Stimulated activated CD4-positive, alpha-beta T cell treated with anti-CD3 and anti-CD28 coated beads, Interleukin-12 subunit alpha, Interleukin-12 subunit beta, amount 100 ng/mL, for 48 hours (primary cell): ENCODE measurements around the gene ZFC3H1.

Experiments used
- DNase-seq, 3 donors: peaks; one replicate each; pipeline ENCODE4 v3.0.0-alpha.2; 2020; ENCODE audit warnings: low read depth in 2 of 3, low spot score in 1 of 3

ZFC3H1 gene

DNA sequence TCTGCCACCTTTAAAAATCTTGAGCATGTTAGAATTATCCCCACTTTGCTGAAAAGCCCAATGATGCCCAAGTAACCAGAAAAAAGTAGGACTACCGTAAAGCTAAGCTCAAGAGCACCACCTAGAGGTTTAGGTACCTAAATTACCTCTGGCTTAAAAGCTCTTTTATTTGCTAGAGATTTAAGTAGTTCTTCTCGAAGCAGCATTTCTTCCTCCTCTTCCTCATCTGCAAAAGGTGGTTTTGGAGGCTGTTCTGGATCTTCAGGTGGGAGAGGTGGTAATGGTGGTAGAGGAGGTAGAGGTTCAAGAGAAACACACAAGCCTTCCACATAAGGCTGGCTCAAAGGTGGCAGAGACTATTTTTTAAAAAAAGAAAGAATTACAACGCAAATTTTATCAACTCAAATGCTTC is 26.9 kb downstream of the ZFC3H1 start:
- DNase-seq, result peak in 1 of 3 donors; percentile 19

DNA sequence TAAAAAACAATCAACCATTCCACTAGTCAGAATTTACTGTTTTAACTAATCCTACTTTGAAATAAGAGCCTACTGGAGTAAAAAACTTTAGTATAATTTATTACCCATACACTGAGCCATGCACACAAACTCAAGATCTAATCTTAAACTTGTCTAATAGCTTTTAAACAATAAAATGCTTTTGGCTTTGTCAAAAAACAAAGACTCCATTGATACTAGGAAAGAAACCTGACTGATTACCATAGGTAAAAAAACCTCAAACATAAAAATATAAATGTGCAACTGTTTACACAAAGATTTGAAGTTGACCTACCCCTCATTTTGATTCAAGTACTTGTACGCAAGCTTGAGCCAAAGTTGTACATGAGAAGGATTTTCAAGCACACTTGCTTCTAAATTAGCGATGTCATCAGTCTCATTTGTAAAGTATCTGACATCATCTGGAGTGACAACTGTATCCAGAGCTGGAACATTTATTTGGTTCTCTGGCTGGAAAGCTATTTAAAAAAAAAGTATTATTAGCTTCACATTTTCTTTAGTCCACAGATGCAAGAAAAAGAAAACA is 36.1 kb downstream of the ZFC3H1 start:
- no peak for DNase-seq

DNA sequence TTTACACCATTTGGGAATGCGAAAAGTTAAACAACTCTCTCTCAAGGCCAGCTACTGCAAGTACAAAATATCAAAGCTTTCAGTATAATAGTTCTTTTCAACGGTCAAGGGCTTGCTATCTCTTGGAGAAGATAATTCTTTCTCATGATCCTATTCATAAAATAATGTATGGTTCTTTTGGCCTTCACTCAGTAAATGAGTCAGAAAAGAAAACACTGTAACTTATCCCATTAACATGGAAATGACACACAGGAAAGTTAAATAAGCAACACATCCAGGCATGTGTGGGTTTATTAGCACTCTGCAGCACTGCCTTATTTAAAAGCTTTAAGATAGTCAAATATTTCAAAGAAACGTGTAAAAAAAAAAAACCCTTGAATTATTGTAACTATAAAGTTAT is 36.9 kb downstream of the ZFC3H1 start:
- no peak for DNase-seq

DNA sequence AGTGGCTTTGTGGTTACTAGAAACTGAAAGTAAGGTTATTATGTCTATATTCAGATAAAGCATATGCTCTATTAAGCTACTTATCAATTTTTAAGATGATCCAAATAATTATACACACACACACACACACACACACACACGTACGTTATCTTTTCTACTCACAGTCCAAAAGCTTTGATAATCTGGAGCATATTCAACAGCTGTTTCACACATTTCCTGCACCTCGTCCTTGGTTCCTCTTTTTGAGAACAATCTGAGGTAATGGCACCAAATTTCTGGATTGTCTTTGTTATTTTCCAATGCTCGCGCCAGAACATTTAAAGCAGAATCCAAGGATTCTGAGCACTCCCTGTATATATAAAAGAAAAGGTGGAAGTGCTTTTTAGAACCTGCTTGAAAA is 37.5 kb downstream of the ZFC3H1 start:
- no peak for DNase-seq

DNA sequence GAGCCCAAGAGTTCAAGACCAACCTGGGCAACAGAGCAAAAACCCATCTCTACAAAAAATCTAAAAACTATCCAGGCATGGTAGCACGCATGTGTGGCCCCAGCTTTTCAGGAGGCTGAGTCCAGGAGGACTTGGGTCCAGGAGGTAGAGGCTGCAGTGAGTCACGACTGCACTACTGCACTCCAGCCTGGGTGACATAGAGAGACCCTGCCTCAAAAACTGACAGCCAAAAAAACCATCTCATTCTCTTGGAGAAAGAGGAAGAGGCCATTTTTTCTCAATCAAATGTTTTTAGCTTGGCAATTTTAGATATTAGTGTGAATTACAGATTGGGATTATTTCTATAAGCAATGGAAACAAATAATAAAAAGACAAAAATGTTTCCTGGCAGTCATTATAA is 38.2 kb downstream of the ZFC3H1 start:
- DNase-seq, result no peak

DNA sequence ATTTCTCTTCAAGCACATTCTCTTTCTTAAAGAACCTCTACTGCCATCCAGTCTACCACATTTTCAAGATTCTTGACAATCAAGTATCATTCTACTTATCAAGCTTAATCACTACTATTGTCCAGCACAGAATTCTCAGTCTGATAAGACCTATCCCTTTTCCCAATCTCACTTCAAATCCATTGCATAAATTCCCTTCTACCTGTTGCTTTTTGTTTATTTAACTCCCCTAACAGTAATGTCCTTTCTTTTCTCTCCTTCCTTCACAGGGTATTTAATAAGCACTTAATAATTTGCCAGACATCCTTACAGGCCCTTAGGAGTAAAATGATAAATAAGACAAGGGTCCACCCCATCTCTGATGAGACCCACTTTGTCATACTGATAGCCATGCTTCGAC is 41.7 kb downstream of the ZFC3H1 start:
- no peak for DNase-seq

DNA sequence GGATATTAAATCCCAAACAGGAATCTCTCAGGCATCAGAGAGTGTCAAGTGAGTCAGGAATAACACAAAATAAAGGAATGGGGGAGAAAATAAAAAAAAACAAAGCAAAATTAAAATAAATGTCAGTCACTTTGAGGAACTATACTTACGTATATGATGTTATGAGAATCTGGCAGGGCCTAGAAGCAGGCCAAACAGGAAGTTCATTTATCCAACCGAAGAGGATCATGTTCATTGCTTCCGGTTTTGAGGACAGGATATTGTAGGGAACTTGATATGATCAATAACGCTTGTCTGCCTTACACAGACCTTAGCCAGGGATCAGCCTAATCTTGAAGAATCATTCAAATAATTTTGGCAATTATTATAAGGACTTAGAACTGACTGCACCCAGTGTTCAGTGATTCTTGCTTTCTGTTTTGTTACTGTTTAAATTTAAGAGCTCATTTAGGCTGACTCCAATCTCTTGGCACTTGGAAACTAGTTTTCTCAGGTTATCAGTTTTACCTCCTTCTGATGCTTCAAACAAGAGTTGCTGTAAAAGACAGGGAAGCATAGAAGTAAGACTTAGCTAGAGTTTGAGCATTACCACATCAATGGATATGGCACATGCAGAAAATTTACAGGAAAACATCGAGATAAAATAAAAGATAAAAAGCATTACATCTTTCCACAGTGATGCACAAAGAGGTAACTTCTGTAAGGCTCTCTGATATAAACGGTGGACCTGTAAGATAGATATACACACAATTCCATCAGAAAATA is 53.4 kb downstream of the ZFC3H1 start:
- DNase-seq, result no peak

DNA sequence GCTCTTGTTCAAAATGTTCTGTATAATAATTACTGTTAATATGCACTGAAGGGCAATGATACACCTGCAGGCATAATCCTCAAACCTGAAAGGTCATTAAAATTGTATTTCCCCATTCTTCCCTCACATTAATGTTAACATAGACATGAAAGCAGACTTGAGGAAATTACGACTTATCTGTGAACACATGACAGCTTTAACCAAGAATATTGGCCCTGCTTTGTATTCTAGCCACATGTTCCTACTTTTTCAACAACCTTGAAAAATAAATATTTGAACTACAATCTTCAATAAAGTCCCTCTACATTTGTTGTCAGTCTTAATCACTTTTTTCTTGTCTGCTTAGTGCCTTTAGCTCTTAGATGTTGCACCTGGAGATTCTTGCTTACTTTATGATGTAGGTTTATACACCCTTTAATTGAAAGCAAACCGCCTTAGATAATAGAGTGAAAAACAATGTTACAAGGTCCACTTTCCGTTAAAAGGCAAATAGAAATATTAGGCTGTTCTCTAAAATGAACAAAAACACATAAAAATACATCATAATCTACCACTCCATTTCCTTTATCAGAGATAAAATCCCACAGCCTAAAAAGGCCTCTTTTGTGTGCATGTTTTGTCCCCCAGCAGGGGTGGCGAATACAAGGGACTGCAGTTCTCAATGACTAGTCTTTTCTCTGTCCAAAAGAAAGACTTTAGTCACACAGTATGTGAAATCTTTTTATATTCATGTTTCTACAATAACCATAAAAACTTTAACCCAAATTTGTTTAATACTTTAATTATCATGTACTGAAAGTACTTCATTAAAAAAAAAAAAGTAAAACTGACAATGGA is 55.9 kb downstream of the ZFC3H1 start:
- DNase-seq, result no peak

DNA sequence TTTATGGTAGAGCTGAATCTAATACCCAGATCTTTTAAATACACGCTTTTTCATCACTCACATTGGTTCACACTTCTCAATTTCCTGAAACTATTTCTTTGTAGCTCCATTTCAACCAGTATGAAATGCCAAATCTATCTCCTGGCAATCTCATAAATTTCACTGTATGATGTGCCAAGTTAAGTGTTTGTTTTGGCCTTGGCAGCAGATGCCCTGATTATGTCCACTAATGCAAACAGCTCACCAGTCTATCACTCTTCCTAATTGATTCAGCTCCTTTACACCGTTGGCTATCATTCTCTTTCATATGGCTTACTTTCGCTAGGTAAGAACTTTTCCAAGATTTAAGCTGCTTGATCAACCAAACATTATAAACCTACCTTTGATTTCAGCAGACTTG is 58.6 kb downstream of the ZFC3H1 start:
- no peak for DNase-seq

DNA sequence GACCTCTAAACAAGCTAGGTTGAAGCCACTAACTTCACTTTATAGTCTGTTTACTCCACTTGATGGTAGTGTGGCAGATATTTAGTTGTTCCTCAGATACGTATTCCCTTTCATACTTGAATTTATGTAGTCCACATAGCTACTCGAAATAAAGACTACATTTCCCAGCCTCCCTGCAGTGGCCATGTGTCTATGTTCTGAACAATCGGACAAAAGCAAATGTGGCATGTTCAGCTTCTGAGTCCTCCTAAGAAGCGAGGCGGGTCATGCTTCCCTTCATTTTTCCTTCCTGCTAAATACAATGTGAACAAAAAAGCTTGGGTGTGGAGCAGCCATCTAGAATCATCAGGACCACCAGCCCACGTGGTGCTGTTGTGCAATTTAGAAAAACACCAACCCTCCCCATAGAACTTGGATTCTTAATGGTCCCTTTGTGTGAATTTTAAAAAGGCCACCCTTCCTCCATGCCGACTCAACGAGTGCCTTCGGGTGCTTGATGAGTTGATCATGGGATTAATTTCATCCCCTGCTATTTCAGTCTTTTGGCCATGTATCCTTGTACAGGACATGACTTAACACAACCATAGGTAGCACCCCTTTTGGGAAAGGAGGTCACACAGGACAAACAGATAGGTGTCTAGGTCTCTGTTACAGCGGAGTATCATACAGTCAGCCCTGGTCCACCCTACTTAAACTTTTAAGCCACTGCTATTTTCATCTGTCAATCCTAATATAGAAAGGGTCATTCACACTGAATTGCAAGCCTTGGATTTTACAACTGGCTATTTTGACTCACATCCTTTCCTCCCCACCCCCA is 60.7 kb downstream of the ZFC3H1 start:
- no peak for DNase-seq

DNA sequence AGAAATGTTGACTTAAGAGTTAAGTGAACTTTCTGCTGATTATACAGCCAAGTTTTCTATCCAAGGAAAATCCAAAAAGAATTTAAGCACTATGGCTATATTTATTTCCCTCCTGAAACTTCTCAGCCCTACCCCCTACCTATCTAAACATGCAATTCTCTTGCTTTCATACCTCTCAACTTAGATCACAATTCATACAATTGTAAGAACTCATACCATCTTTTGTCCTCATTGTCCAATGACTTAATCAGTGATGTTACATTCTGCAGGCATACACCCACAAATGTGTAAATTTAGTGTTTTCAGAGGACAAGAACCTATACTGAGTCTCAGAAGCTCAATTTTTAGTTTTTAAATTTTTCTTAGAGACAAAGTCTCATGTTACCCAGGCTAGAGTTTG is 62.1 kb downstream of the ZFC3H1 start:
- DNase-seq, result no peak

DNA sequence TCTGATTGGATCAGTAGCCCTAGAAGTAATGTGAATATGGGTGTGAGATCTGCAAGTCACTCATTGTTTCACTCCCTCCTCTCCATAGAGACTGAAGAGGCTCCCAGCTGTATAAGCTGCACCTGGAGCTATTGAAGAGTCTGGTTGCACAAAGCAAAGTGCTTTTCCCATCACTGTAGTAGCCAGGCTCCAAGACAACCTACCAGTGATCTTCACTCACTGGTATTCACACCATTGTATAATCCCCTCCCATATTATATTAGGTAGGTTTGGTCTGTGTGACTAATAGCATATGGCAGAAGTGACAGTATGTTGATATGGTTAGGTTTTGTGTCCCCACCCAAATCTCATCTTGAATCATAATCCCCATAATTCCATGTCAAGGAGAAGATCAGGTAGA is 64.4 kb downstream of the ZFC3H1 start:
- no peak for DNase-seq

DNA sequence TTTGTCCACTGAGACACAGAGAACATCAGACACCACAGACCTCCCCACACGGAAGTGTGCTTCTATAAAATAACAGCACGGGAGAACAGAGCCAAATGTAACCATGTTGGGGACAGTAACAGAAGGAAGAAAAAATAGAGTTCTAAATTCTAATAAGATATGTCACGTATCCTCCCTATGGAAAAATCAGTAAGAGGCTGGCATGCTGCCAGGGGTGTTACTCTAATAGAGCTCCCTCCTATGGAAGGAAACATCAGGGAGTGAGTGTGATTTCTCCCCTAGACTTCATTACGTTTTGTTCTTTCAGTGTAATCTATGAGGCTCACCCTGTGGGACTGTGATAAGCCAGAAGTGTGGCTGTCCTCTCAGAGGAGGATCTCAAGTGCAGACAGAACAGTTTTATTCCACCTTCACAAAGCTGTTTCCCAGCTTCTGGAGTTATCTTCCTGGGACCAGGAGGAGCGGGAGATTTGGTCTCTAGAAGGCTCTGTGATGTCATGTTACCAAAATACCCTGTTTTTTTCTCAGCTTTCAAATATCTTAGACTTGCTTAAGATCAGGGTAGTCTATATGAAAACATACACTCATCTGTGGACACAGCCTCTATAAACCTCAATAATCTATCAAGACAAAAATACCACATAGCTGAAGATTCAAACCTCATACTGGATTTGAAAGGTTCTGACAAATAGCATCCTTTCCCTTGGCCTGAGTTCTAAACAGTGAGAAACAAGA is 69.3 kb downstream of the ZFC3H1 start:
- no peak for DNase-seq

DNA sequence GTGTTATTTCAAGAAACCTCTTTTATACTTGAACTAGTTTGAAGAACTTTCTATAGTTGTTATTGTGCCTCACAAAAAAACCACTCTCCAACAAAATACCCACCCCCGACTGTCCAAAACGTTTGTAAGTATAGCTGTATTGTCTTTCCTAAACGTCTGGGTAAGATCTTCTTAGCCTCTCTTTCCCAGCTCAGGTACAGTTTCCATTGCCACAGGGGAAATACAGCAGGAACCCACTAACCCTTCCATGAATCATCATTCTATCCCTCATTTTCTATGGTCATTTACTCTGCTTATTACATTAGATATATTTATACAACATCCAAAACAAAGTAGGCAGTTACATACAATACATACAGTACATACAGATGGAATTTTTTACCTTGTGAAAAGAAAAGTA is 70.8 kb downstream of the ZFC3H1 start:
- no peak for DNase-seq

DNA sequence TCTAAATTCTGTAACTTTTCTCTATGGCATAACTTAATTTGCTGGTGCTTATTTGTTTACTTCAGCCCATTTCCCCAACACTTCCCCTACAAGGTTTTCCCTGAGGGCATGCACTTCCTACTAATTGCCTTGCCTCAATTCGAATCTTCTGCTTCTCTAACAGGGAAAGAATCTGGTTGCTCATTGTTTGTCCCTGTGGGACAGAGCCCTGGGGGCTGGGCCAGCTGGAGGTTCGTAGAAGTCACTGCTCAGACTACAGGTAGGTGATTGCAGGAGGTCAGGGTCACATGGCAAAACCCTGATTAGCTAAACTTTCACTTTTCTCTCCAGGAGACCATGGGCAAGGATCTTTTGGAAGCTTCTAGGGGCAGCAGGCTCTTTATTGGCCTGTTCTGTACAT is 72.0 kb downstream of the ZFC3H1 start:
- DNase-seq, result no peak

DNA sequence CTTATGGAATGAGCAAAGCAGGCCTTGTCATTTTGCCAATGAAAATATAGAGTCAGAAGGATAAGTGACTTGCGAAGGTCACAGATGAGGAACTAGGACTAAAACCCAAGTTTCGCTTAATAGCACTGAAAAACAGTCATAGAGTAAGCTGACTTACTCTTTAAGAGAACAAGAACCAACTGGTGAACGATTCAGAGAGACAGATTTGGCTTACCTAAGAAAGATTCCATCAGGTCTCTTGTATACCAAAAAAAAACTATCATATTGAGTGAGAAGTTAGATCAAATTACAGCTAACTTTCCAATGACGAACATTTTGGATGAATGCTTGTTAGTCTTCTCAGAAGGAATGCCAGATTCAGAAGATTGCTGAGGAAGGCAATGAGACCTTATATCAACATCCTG is 74.2 kb downstream of the ZFC3H1 start:
- no peak for DNase-seq

DNA sequence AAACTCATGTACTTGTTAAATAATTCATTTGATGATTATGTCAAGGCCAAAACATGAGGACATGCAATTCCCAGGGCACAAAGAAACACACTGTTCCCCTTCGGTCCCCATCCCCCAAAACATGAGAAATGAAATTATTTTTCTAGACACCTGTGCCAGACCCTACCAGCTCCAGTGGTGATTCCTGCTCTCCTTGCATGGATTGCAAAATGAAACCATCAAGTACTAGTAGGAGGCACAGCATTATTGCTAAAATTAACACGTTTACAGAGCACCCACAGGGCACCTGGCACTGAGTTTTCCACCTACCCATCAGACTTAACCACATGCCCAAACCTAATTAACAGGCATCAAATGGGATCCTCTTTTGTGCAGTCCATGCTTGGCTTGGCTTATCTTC is 76.6 kb downstream of the ZFC3H1 start:
- no peak for DNase-seq

DNA sequence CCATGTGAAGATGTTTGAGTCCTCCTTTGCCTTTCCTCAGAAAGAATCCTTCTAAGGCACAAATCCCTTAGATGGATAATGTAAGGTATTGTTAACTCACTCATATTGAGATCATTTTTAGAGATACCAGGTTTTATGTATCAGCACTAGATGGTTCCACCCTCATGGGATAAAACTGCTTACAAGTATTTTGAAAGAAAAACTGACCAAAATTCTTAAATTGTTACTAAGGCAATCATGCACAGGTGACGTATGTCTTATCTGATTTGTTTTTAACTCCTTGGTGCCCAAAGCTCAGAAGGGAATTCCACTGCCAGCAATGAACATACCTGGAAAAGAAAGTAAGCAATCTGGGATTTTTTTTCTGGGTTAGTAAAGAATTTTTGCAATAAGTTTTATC is 78.4 kb downstream of the ZFC3H1 start:
- no peak for DNase-seq

DNA sequence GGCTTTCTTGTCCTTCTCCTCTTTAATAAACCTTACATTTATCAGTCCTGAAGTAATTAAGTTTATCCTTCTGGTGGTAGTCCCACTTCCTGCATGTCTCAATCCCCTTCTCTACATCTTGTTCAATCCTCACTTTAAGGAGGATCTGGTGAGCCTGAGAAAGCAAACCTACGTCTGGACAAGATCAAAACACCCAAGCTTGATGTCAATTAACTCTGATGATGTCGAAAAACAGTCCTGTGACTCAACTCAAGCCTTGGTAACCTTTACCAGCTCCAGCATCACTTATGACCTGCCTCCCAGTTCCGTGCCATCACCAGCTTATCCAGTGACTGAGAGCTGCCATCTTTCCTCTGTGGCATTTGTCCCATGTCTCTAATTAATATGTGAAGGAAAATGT is 79.3 kb downstream of the ZFC3H1 start:
- no peak for DNase-seq

DNA sequence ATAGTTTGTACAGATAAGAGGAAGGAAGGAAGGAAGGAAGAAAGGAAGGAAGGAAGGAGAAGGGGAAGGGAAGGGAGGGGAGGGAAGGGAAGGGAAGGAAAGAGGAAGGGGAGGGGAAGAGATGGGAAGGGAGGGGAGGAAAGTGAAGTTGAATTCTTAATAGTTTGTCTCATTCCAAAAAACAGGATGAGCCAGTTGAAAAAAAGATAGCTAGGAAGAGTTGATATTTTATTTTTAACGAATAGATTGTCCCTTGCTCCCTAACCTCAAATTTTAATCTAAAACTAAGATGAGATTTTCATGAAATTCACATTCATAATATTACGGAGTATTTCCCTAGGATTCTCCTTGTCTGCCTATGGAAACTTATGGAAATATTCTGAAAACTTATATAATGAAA is 80.7 kb downstream of the ZFC3H1 start:
- DNase-seq, result no peak

DNA sequence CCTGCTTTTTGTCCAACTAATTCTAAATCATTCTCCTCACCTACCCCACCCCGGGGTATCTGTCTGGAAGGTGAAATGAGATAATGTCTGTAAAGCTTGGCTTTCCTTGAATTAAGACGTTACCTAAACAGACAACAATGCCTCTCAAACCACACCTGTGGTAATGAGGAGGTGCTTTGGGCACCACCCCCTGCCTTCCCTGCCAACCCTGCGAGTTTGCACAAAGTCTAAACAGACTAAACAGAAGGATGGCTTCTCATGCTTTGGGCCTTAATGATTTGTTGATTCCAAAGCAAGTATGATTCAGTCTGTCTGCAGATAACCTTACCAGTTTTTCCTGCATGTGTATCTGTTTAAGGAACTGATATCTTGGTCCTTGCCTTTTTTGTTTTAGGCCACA is 82.4 kb downstream of the ZFC3H1 start:
- DNase-seq, result no peak
